Thyroid gland (tissue), 4 donors: ENCODE data around the gene SLC35E2B. TPM values are rescaled to one million over a fixed set of nuclear protein-coding genes. Genes with fewer than 3 reads are reported as not detected.
"Not testable (repeated sequence)": the region's sequence is repeated elsewhere in the genome, so short reads cannot be mapped to it uniquely, and the experiment has no call there.

Source experiments
- DNase-seq, 2 donors: peaks; one replicate each; pipeline ENCODE4 v3.0.0-alpha.2; 2019
- H3K27ac ChIP-seq, 3 donors: fragments of 200-600 bp; sonication (generic); 1 replicate in 2 of 3; 2 replicates in 1 of 3; pipeline ENCODE4 v1.5.1; 2016 to 2019; ENCODE audit warnings: mild to moderate bottlenecking in 1 of 3, moderate library complexity in 1 of 3
- H3K27me3 ChIP-seq: fragments of 200-600 bp; sonication (generic); one replicate; pipeline ENCODE4 v1.5.1; 2019
- H3K36me3 ChIP-seq, 2 donors: fragments of 200-600 bp; sonication (generic); one replicate each; pipeline ENCODE4 v1.5.1; 2016 to 2019
- H3K4me1 ChIP-seq, 2 donors: fragments of 200-600 bp; sonication (generic); one replicate each; pipeline ENCODE4 v1.5.1; 2017 to 2019
- H3K4me3 ChIP-seq, 3 donors: fragments of 200-600 bp; sonication (generic); replicated peaks in 1 of 3; 1 replicate in 2 of 3; 2 replicates in 1 of 3; pipeline ENCODE4 v1.5.1; 2016; ENCODE audit warnings: mild to moderate bottlenecking in 1 of 3
- H3K9me3 ChIP-seq: fragments of 200-600 bp; sonication (generic); one replicate; pipeline ENCODE4 v1.5.1; 2017
- POLR2A ChIP-seq, 2 donors: fragments of 450-650 bp; IDR thresholded peaks; one replicate each; pipeline ENCODE4 v1.6.1; 2017; ENCODE audit warnings: antibody characterized with exemption in 2 of 2, mild to moderate bottlenecking in 2 of 2, moderate library complexity in 1 of 2
- WGBS, 2 donors: methylation state at CpG; one replicate each; pipeline ENCODE4 v1.1.5; 2017; 5-methylcytosine and 5-hydroxymethylcytosine counted together
- intact Hi-C: fragments of 100-400 bp; cut with DNase I; formaldehyde crosslinking; loops from one replicate; pipeline ENCODE4 v1.15.1; 2023
- total RNA-seq, 4 donors: library from RNA; depleted of rRNA; stranded (reverse); fragments of >200 nt; gene quantifications; one replicate each; pipeline ENCODE4 v1.2.3, GENCODE V29; 2016
- TF ChIP-seq, protein P1 (sequence below), 6 experiments: fragments of 200-600 bp in 3 of 6; fragments of 450-650 bp in 3 of 6; sonication (generic) in 3 of 6; IDR thresholded peaks; one replicate each; pipeline ENCODE4 v1.5.1; 2016 to 2019; ENCODE audit warnings: antibody characterized with exemption in 6 of 6, mild to moderate bottlenecking in 2 of 6, inconsistent platforms in 1 of 6, moderate library complexity in 1 of 6

The SLC35E2B gene
- 10 to 100 TPM; 35.5 to 85.1 (median 50.2) TPM for total RNA-seq

DNA sequence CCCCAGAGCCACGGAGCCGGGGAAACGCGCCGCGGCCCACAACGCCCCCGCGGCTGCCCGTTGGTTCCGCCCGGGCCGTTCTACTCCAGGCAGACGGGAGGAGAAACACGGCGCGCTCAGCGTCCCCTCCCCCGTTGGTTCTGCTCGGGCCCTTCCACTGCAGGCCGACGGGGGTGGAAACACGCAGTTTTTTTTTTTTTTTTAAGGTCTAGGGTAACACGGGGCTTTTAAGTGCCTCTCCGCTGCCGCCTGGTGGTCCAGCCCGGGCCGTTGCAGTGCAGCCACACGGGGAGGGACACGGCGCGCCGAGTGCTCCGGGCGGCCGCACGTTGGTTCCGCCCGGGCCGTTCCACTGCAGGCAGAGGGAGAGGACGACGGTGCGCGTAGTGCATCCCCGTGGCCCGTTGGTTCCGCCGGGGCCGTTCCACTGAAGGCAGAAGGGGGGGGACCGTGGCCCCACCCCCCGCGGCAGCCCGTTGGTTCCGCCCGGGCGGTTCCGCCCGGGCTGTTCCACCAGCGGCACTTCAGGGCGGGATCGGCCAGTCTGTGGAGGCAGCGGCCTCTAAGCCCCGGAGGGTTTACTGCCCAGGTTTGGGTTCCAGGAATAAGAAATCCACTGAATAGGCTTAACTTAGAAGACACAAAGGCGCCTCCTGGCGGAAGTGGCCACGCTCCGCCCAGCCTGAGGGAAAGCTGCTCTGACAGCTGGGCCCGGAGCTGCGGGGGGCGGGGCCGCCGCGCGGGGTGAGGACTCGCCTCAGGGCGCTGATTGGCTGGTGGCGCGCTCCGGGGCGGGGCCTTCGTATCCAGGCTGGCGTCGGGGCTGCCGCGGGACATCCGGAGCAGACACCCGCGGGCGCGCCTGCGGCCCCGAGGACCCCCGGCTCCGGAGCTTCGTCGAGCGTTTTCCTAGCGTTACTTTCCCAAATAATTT lies at the start of gene SLC35E2B:
TSS of gene SLC35E2B (minus strand) at position 82 of the 934 bp plus-strand sequence. CDS start 16,096 bp downstream, outside the sequence.
- intact Hi-C loops, H3K9me3 ChIP-seq, H3K4me1 ChIP-seq, H3K36me3 ChIP-seq, H3K27me3 ChIP-seq: not testable (repeated sequence)
- peak; percentile 95 to 98 for DNase-seq
- TF ChIP-seq, protein P1, sequence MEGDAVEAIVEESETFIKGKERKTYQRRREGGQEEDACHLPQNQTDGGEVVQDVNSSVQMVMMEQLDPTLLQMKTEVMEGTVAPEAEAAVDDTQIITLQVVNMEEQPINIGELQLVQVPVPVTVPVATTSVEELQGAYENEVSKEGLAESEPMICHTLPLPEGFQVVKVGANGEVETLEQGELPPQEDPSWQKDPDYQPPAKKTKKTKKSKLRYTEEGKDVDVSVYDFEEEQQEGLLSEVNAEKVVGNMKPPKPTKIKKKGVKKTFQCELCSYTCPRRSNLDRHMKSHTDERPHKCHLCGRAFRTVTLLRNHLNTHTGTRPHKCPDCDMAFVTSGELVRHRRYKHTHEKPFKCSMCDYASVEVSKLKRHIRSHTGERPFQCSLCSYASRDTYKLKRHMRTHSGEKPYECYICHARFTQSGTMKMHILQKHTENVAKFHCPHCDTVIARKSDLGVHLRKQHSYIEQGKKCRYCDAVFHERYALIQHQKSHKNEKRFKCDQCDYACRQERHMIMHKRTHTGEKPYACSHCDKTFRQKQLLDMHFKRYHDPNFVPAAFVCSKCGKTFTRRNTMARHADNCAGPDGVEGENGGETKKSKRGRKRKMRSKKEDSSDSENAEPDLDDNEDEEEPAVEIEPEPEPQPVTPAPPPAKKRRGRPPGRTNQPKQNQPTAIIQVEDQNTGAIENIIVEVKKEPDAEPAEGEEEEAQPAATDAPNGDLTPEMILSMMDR (IDR thresholded peaks at IDR 0.05) = peak in 1 of 6 experiments; percentile 44
- H3K4me3 ChIP-seq = peak within 1 kb of the TSS in 2 of 3 donors; percentile 28 to 77
- WGBS, 2 donors = 0% methylated on average over 24 of the region's 98 CpGs; no CpG with 5 or more reads in 1 of the 2 donors
- H3K27ac ChIP-seq = peak within 1 kb of the TSS; percentile 82 to 99 (median 93)

DNA sequence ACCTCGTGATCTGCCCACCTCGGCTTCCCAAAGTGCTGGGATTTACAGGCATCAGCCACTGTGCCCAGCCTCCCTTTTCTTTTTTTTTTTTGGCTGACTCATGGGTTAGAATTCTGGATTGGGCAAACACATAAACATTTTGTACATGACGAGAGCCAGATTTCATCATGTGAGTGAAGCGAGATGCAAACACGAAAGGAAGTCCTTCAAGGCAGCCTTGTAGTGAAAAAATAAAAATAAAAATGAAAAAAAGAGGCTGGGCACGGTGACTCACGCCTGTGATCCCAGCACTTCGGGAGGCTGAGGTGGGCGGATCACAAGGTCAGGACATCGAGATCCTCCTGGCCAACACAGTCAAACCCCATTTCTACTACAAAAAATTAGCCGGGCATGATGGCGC lies 48.4 kb upstream of the SLC35E2B start:
- DNase-seq, H3K4me3 ChIP-seq, intact Hi-C loops, H3K4me1 ChIP-seq, H3K27me3 ChIP-seq, H3K9me3 ChIP-seq, H3K27ac ChIP-seq, H3K36me3 ChIP-seq: not testable (repeated sequence)
- WGBS, 2 donors = 83 to 95% methylated on average over 12 of the region's 12 CpGs

DNA sequence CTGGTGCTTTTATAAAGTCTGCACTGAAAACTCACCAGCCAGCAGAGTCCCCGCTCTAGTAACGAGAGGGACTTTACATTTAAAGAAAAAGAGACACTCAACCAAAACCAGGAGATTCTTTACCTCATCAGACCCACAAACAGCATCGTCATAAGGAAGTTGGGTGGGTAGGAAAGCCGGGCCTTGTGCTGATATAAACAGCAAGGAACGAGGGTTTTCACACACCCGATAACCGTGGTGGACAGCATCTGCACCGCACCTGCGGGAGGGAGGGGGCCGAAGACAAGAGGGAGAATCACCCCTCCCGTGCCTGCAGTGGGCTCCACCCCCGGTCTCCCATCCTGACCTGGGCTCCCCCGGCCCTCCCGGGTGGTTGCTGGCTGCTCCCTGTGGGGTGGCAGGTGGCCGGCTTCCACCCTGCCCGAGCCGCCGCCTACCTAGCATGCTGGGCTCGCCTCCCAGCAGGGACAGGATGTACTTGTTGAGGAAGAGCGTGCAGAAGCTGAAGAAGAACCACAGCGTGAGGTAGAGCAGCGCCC lies 46.3 kb upstream of the SLC35E2B start:
- H3K4me1 ChIP-seq, H3K27me3 ChIP-seq, H3K9me3 ChIP-seq, H3K27ac ChIP-seq, H3K4me3 ChIP-seq, H3K36me3 ChIP-seq, DNase-seq, intact Hi-C loops: not testable (repeated sequence)
- WGBS, 2 donors = no CpG with 5 or more reads among the region's 22 CpGs

DNA sequence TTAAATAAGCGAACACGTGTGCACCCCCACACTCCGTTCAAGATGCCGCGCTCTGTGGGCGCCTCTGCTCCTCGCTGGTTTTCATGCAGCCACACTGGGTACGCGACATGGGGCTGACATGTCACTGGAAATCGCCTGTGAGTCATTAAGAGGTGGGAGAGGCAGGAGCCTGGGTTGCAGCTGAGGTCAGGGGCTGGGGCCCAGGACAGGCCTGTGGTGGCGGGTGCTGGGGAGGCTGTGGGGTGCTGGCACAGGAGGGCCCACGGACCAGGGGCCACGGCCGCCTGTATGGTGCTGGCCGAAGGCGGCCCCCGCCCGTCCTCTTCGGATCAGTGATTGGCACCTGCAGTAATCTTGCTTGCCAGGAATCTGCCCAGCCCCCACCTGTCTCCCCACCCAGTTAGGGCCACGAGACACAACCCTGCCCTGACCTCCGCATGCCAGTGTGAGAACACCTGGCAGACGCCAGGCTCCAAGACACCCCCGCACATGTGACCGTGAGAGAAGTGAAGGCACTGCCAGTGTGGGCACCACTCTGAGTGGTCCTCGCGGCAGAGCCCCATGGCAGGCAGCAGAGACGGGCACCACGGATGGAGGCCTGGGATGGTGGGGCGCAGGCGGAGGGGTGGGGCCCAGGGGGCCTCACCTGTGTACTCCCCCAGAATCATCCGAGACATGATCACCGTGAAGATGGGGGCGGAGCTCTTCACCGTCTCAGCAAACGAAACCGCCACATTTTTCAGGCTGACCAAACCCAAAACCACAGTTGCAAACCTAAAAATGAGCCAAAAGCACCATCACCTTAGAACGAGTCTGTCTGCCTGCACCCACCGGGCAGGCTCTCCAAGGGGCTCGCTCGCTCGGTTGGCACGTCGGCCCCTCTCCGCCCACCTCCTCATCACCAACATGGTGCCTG lies 45.3 kb upstream of the SLC35E2B start:
- H3K9me3 ChIP-seq, intact Hi-C loops, H3K4me3 ChIP-seq, H3K36me3 ChIP-seq, H3K27me3 ChIP-seq, DNase-seq, H3K27ac ChIP-seq, H3K4me1 ChIP-seq: not testable (repeated sequence)
- 90 to 98% methylated on average over 10 to 16 of the region's 44 CpGs for WGBS, 2 donors

DNA sequence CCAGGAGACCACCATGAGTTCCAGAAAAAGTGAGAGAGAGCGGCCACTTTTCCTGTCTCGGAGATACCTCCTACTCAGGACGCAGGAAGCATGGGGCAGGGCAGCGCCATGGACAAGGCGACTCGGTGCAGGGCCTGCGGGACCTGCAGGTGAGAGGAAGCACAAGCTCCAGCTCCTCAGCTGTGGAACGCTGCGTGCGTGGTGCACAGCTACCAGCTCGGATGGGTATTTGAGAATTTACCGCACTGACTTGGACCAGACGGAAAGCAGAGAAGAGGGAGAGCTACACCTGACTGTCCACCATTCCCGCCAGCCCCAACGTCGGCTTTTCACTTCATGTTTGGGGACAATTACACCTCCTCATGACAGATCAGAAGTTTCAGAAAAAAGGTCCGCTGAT lies 39.8 kb upstream of the SLC35E2B start:
- Histone ChIP-seq H3K4me1 (no peaks in the 10 kb centered on the region), H3K36me3 (peaks cover 11 to 13% of the 10 kb centered on the region in 2 donors), H3K9me3 (no peaks in the 10 kb centered on the region), H3K27ac (no peak overlapping the region), H3K4me3 (no peak overlapping the region), H3K27me3 (no peaks in the 10 kb centered on the region)
- WGBS, 2 donors = 91 to 92% methylated on average over 17 of the region's 17 CpGs
- intact Hi-C loops = no loop called here
- no peak for TF ChIP-seq POLR2A (IDR thresholded peaks at IDR 0.05)
- TF ChIP-seq, protein P1 (IDR thresholded peaks at IDR 0.05) = no peak
- DNase-seq = no peak

DNA sequence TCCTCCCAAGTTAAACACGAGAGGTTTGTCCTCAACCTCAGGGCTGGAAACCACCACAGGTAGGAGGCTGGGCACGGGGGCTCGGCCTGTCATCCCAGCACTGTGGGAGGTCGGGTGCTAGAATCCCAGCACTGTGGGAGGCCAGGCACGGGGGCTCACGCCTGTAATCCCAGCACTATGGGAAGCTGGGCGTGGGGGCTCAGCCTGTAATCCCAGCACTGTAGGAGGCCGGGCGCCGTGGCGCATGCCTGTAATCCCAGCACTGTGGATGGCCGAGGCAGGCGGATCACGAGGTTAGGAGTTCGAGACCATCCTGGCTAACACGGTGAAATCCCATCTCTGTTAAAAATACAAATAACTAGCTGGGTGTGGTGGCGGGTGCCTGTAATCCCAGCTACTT lies 38.3 kb upstream of the SLC35E2B start:
- Histone ChIP-seq H3K27ac (no peak overlapping the region), H3K4me1 (no peaks in the 10 kb centered on the region), H3K9me3 (no peaks in the 10 kb centered on the region), H3K27me3 (no peaks in the 10 kb centered on the region), H3K4me3 (no peak overlapping the region), H3K36me3 (peaks cover 11 to 13% of the 10 kb centered on the region in 2 donors)
- intact Hi-C loops = no loop called here
- WGBS, 2 donors = 93 to 97% methylated on average over 13 to 17 of the region's 17 CpGs
- TF ChIP-seq POLR2A (IDR thresholded peaks at IDR 0.05) = no peak
- TF ChIP-seq, protein P1 (IDR thresholded peaks at IDR 0.05) = no peak
- DNase-seq = no peak

DNA sequence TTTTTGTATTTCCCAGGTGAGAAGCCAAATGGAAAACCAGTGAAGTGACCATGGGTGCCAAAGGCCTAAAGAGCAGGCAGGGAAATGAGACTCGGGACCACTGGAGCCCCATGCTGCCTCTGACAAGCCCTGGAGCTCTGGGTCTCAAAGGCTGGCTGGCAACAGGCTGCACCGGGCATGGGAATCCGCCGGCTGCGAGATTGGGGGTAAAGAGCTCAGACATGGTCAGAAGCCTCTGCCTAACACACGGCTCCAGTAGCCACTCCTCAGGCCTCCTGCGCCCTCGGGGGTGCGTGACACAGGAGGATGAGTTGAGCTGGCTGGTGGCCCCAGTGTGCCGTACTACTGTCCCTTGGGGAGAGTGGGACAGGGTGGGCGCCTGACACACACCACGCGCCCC lies 37.6 kb upstream of the SLC35E2B start:
- H3K27ac ChIP-seq, DNase-seq, H3K4me3 ChIP-seq, H3K27me3 ChIP-seq, H3K9me3 ChIP-seq, H3K4me1 ChIP-seq, intact Hi-C loops: not testable (repeated sequence)
- peaks cover 11 to 13% of the 10 kb centered on the region in 2 donors for H3K36me3 ChIP-seq
- WGBS, 2 donors = 90 to 100% methylated on average over 1 to 2 of the region's 13 CpGs

DNA sequence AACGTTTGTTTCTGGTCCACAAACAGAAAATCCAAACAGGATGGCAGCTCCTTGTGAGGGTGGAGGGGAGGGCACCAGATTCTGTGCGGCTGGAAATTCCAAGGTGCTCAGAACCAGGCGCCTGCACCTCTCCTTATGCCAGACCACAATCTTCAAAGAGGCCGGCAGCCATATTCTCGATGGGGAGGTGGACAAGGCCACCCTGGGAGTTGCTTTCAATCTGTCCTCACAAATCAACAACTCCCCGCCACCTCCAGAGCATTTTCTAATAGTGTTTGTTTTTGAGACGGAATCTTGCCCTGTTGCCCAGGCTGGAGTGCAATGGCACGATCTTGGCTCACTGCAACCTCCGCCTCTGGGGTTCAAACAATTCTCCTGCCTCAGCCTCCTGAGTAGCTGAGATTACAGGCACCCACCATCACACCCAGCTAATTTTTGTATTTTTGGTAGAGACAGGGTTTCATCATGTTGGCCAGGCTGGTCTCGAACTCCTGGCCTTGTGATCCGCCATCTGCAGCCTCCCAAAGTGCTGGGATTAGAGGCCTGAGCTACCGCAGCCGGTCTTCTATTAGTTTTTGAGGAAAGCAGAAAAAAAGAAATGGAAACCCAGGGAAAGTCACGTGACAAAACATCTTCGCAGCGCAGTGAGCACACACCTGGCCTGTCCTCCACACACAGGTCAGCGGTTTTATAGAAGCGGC lies 36.7 kb upstream of the SLC35E2B start:
- H3K27me3 ChIP-seq, H3K9me3 ChIP-seq, H3K27ac ChIP-seq, intact Hi-C loops, H3K4me1 ChIP-seq, DNase-seq, H3K4me3 ChIP-seq: not testable (repeated sequence)
- 90 to 97% methylated on average over 13 to 16 of the region's 18 CpGs for WGBS, 2 donors
- peaks cover 11 to 13% of the 10 kb centered on the region in 2 donors for H3K36me3 ChIP-seq
